Measurements from ENCODE around the gene LHFPL3.

Gene LHFPL3

GRCh38 chr7:104415700-104416099, 87.3 kb downstream of the LHFPL3 start:
- no peak for TF ChIP-seq POLR2AphosphoS5 (IDR thresholded peaks at IDR 0.05; ENCODE audit: low read depth)
- TF ChIP-seq REST (IDR thresholded peaks at IDR 0.05; ENCODE audit: insufficient replicate concordance, low read depth) = no peak
- no peak for TF ChIP-seq SPI1 (IDR thresholded peaks at IDR 0.05; ENCODE audit: borderline replicate concordance, low read depth)
- TF ChIP-seq, protein P1, sequence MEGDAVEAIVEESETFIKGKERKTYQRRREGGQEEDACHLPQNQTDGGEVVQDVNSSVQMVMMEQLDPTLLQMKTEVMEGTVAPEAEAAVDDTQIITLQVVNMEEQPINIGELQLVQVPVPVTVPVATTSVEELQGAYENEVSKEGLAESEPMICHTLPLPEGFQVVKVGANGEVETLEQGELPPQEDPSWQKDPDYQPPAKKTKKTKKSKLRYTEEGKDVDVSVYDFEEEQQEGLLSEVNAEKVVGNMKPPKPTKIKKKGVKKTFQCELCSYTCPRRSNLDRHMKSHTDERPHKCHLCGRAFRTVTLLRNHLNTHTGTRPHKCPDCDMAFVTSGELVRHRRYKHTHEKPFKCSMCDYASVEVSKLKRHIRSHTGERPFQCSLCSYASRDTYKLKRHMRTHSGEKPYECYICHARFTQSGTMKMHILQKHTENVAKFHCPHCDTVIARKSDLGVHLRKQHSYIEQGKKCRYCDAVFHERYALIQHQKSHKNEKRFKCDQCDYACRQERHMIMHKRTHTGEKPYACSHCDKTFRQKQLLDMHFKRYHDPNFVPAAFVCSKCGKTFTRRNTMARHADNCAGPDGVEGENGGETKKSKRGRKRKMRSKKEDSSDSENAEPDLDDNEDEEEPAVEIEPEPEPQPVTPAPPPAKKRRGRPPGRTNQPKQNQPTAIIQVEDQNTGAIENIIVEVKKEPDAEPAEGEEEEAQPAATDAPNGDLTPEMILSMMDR (IDR thresholded peaks at IDR 0.05; ENCODE audit: insufficient read depth, low read length) = no peak
- no peak for DNase-seq (ENCODE audit: low read depth in 1 of 2, low spot score in 1 of 2)
- Histone ChIP-seq H3K27me3 (ENCODE audit: insufficient read depth, poor library complexity, severe bottlenecking) (no peaks in the 10 kb centered on the region), H3K4me3 (replicated peaks; ENCODE audit: insufficient read depth, low read length) (no peak overlapping the region), H3K27ac (replicated peaks) (no peak overlapping the region)

- no peak overlapping the region for H3K27ac ChIP-seq (replicated peaks)
- H3K4me3 ChIP-seq (replicated peaks; ENCODE audit: insufficient read depth, low read length) = no peak overlapping the region
- DNase-seq (ENCODE audit: low read depth in 1 of 2, low spot score in 1 of 2) = no peak
- no peaks in the 10 kb centered on the region for H3K27me3 ChIP-seq (ENCODE audit: insufficient read depth, poor library complexity, severe bottlenecking)
- TF ChIP-seq GABPA (IDR thresholded peaks at IDR 0.05; ENCODE audit: low read depth) (no peak), POLR2AphosphoS5 (IDR thresholded peaks at IDR 0.05; ENCODE audit: low read depth) (no peak), SPI1 (IDR thresholded peaks at IDR 0.05; ENCODE audit: borderline replicate concordance, low read depth) (no peak), REST (IDR thresholded peaks at IDR 0.05; ENCODE audit: insufficient replicate concordance, low read depth) (no peak)
- TF ChIP-seq, protein P1 (IDR thresholded peaks at IDR 0.05; ENCODE audit: insufficient read depth, low read length) = no peak
Measured at GRCh38 chr7:104416866-104417393, 88.5 kb downstream of the LHFPL3 start.

DNA sequence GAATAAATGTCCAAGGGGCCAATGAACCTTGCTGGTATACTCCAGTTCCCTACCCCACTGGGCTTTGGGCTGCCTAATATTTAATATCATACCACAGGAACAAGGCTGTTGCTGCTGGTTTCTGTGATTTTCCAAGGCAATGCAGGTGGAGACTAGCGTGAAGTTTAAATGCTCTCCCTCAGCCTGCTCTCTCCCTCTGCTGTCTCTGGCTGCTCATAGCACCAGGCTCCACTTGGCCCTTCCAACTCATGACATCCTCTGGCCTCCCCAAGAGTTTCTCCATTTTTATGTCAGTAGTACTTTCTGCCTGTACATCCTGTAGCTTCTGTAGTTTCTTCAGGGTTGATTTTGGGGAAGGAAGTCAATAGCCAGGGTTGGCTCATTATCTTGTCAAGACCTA, 103.5 kb downstream of the LHFPL3 start:
- Histone ChIP-seq H3K27ac (replicated peaks) (no peak overlapping the region), H3K4me3 (replicated peaks; ENCODE audit: insufficient read depth, low read length) (no peak overlapping the region), H3K27me3 (ENCODE audit: insufficient read depth, poor library complexity, severe bottlenecking) (no peaks in the 10 kb centered on the region)
- TF ChIP-seq, protein P1 (IDR thresholded peaks at IDR 0.05; ENCODE audit: insufficient read depth, low read length) = no peak
- no peak for DNase-seq (ENCODE audit: low read depth in 1 of 2, low spot score in 1 of 2)

DNA sequence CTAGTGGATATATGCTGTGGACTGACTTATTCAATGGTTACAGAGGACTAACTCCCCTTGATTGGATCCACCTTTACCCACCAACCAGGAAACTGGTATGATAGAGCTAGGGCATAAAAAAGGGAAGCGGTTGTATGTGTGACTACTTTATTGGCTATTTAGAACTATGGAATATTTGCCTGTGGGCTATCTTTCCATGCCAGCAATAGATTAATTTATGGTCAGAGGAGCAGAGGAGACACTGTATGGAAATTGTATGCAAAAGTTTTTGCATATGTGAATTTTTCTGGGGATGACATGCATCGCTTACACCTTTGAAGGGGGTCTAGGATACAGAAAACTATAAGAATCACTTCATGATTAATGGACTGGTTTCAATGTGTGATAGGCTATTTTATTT, 105.7 kb downstream of the LHFPL3 start:
- TF ChIP-seq, protein P1 (IDR thresholded peaks at IDR 0.05; ENCODE audit: insufficient read depth, low read length) = no peak
- TF ChIP-seq GABPA (IDR thresholded peaks at IDR 0.05; ENCODE audit: low read depth) (no peak), REST (IDR thresholded peaks at IDR 0.05; ENCODE audit: insufficient replicate concordance, low read depth) (no peak)
- Histone ChIP-seq H3K4me3 (replicated peaks; ENCODE audit: insufficient read depth, low read length) (no peak overlapping the region), H3K27me3 (ENCODE audit: insufficient read depth, poor library complexity, severe bottlenecking) (no peaks in the 10 kb centered on the region), H3K27ac (replicated peaks) (no peak overlapping the region)
- no peak for DNase-seq (ENCODE audit: low read depth in 1 of 2, low spot score in 1 of 2)
